ENCODE measurements around the gene PSMB10.

PSMB10 gene

GRCh38 chr16:67964477-67965131, 28.0 kb upstream of the PSMB10 start:
- H3K4me1 ChIP-seq (ENCODE audit: control insufficient read depth, insufficient read depth, low read length), result no peaks in the 10 kb centered on the region; the same call in none of the 2 replicates
- H3K9me3 ChIP-seq (ENCODE audit: control insufficient read depth, insufficient read depth, low read depth, low read length), result no peaks in the 10 kb centered on the region
- peaks cover 0 to 65% of the 10 kb centered on the region in 2 experiments; a peak in 2 of 3 replicates for H3K36me3 ChIP-seq (ENCODE audit: control insufficient read depth in 2 of 2, insufficient read depth in 1 of 2, low read length in 2 of 2)
- peak; percentile 77 for TF ChIP-seq PRDM4 (tag by site-specific recombination; IDR thresholded peaks at IDR 0.05)
- no peak for TF ChIP-seq GLI2 (tag by site-specific recombination; IDR thresholded peaks at IDR 0.05; ENCODE audit: borderline replicate concordance, low read depth)
- 0 out of 2 replicates have a peak, but pooled peaks have one; percentile 14 for TF ChIP-seq ZNF10 (tag by site-specific recombination; IDR thresholded peaks at IDR 0.05)
- 0 out of 2 replicates have a peak, but pooled peaks have one; percentile 33 for TF ChIP-seq ZIC2 (tag by site-specific recombination; IDR thresholded peaks at IDR 0.05)
- H3K4me3 ChIP-seq (ENCODE audit: low read depth, low read length), result no peak overlapping the region
- CTCF ChIA-PET, result interaction anchor here (0.6 kb wide), 2 partner anchors 29 to 176 kb away, joined by 3 read pairs; no protein-coding TSS in a partner anchor
- H3K27ac ChIP-seq (ENCODE audit: extremely low read depth, low read depth, low read length), result no peak overlapping the region
- POLR2A ChIA-PET, result interaction anchor here (0.7 to 1.3 kb wide), 2 partner anchors 17 to 58 kb away, joined by 3 to 4 read pairs; partner anchors contain the start of genes DDX28 and DUS2

DNA sequence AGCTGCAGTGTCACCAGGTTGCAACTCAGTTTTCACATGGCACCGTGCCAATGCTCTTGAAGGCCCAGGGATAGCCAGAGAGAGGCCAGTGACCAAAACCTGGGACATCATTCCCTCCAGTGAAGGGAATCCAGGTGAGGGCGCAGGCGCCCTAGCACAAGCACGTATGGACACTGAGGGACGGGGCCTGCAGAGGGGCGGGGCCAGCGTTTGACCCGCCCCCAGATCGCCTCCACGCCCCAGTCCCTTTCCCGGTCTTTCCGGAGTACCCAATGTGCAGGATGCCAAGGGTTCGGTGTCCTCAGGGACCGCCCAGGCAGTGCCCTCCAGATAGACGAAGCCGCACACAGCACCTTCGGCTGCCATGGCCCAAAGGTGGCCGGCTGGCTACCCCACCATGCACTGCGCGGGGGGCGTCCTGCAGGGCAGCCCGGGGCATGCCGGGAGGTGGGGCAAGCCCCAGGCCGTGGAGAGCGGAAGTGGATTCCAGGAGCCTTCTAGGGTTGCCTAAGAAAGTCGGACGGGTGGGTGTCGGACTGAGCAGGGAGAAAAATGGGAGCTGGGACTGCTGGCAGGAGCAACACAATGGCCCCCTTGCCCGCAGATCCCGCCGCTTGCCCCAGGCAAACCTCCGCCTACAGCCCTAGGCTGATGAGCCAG, 27.1 kb upstream of the PSMB10 start:
- ChIA-PET POLR2A (interaction anchor here (0.7 to 1.8 kb wide), 3 partner anchors 16 to 59 kb away, joined by 3 to 5 read pairs (median 4); partner anchors contain the start of genes DDX28 and DUS2), CTCF (interaction anchor here (0.6 kb wide), 1 partner anchor 30 kb away, joined by 3 read pairs; no protein-coding TSS in a partner anchor)
- TF ChIP-seq ZNF530 (tag by site-specific recombination; IDR thresholded peaks at IDR 0.05; ENCODE audit: low read depth) (no peak), KLF9 (tag by site-specific recombination; IDR thresholded peaks at IDR 0.05; ENCODE audit: low read depth) (0 out of 2 replicates have a peak, but pooled peaks have one; percentile 36)
- no peak overlapping the region for H3K4me3 ChIP-seq (ENCODE audit: low read depth, low read length)
- H3K36me3 ChIP-seq (ENCODE audit: control insufficient read depth in 2 of 2, insufficient read depth in 1 of 2, low read length in 2 of 2), result peaks cover 0 to 73% of the 10 kb centered on the region in 2 experiments; a peak in 2 of 3 replicates
- H3K4me1 ChIP-seq (ENCODE audit: control insufficient read depth, insufficient read depth, low read length), result no peaks in the 10 kb centered on the region; the same call in none of the 2 replicates
- no peak overlapping the region for H3K27ac ChIP-seq (ENCODE audit: extremely low read depth, low read depth, low read length)
- no peaks in the 10 kb centered on the region for H3K9me3 ChIP-seq (ENCODE audit: control insufficient read depth, insufficient read depth, low read depth, low read length)

- H3K4me1 ChIP-seq (ENCODE audit: control insufficient read depth, insufficient read depth, low read length), result no peaks in the 10 kb centered on the region; the same call in none of the 2 replicates
- ChIA-PET POLR2A (interaction anchor here (0.6 to 1.8 kb wide), 3 partner anchors 28 to 357 kb away, joined by 4 to 6 read pairs (median 5); partner anchors contain the start of genes DDX28 and DUS2), CTCF (interaction anchor here (1.1 kb wide), 1 partner anchor 77 kb away, joined by 4 read pairs; no protein-coding TSS in a partner anchor)
- H3K36me3 ChIP-seq (ENCODE audit: control insufficient read depth in 2 of 2, insufficient read depth in 1 of 2, low read length in 2 of 2), result peaks cover 0 to 78% of the 10 kb centered on the region in 2 experiments; a peak in 2 of 3 replicates
- H3K27ac ChIP-seq (ENCODE audit: extremely low read depth, low read depth, low read length), result no peak overlapping the region
- H3K4me3 ChIP-seq (ENCODE audit: low read depth, low read length), result no peak overlapping the region
- H3K9me3 ChIP-seq (ENCODE audit: control insufficient read depth, insufficient read depth, low read depth, low read length), result no peaks in the 10 kb centered on the region
- no peak for TF ChIP-seq SP7 (tag by site-specific recombination; IDR thresholded peaks at IDR 0.05)
- TF ChIP-seq ZNF629 (tag by site-specific recombination; IDR thresholded peaks at IDR 0.05), result no peak
- TF ChIP-seq ZNF133 (tag by site-specific recombination; IDR thresholded peaks at IDR 0.05), result no peak
- no peak for TF ChIP-seq PRDM4 (tag by site-specific recombination; IDR thresholded peaks at IDR 0.05)
- no peak for TF ChIP-seq ZNF132 (tag by site-specific recombination; IDR thresholded peaks at IDR 0.05; ENCODE audit: borderline replicate concordance)
- TF ChIP-seq ZNF37A (tag by site-specific recombination; IDR thresholded peaks at IDR 0.05), result no peak
- TF ChIP-seq ZFP69B (tag by site-specific recombination; IDR thresholded peaks at IDR 0.05), result no peak
- TF ChIP-seq KLF8 (tag by site-specific recombination; IDR thresholded peaks at IDR 0.05), result no peak
- no peak for TF ChIP-seq YY1 (tag by site-specific recombination; IDR thresholded peaks at IDR 0.05)
- TF ChIP-seq ZBTB8A (tag by site-specific recombination; IDR thresholded peaks at IDR 0.05), result no peak
- no peak for TF ChIP-seq ZNF623 (tag by site-specific recombination; IDR thresholded peaks at IDR 0.05)
- TF ChIP-seq INSM2 (tag by site-specific recombination; IDR thresholded peaks at IDR 0.05), result no peak
- no peak for TF ChIP-seq ZNF214 (tag by site-specific recombination; IDR thresholded peaks at IDR 0.05; ENCODE audit: borderline replicate concordance)
These were observed 26.6 kb upstream of the PSMB10 start for GRCh38 chr16:67963292-67963661.
